Lower leg skin (tissue), 3 donors: Measurements from ENCODE around the gene EGFL8.

Experiments
- POLR2A ChIP-seq, 2 donors: fragments of 450-650 bp; IDR thresholded peaks; one replicate each; pipeline ENCODE4 v1.6.1; 2016 to 2017; ENCODE audit warnings: antibody characterized with exemption in 2 of 2, mild to moderate bottlenecking in 1 of 2, moderate library complexity in 1 of 2
- TF ChIP-seq, protein P1 (sequence below), 3 donors: fragments of 450-650 bp; IDR thresholded peaks; one replicate each; pipeline ENCODE4 v1.5.1; 2016; ENCODE audit warnings: antibody characterized with exemption in 3 of 3, mild to moderate bottlenecking in 3 of 3, moderate library complexity in 2 of 3

DNA sequence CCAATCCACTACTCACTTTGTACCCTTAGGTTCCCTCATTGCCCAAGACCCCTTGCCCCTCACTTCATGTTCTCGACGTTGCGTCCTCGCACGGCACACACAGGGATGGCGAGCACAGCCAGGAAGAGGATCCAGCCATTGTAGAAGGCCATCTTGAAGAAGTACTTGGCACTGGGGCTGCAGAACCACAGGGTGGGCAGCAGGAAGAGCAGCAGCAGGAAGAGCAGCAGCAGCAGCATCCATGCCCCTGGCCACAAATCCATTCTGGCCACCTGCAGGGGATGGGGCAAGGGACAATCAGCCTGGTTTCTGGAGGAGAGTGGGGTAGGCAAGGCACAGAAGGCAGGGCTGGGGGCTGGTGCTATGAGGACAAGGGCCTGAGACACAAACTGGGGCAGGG, 6.8 kb downstream of the EGFL8 start:
- TF ChIP-seq, protein P1, sequence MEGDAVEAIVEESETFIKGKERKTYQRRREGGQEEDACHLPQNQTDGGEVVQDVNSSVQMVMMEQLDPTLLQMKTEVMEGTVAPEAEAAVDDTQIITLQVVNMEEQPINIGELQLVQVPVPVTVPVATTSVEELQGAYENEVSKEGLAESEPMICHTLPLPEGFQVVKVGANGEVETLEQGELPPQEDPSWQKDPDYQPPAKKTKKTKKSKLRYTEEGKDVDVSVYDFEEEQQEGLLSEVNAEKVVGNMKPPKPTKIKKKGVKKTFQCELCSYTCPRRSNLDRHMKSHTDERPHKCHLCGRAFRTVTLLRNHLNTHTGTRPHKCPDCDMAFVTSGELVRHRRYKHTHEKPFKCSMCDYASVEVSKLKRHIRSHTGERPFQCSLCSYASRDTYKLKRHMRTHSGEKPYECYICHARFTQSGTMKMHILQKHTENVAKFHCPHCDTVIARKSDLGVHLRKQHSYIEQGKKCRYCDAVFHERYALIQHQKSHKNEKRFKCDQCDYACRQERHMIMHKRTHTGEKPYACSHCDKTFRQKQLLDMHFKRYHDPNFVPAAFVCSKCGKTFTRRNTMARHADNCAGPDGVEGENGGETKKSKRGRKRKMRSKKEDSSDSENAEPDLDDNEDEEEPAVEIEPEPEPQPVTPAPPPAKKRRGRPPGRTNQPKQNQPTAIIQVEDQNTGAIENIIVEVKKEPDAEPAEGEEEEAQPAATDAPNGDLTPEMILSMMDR (IDR thresholded peaks at IDR 0.05): no peak
- no peak for TF ChIP-seq POLR2A (IDR thresholded peaks at IDR 0.05)
